Endometrial microvascular endothelial cells (primary cell): ENCODE measurements around the gene WDFY4. TPM values are rescaled to one million over a fixed set of nuclear protein-coding genes. Genes with fewer than 3 reads are reported as not detected.

Experiments
- in situ Hi-C: cut with HindIII; loops from 2 replicates; pipeline ENCODE4 v1.10.0; 2017; ENCODE audit warnings: low sequenced_read_pairs, low pct_unique_long_range_greater_than_20kb; ENCODE audit errors: inconsistent ontology term
- total RNA-seq: library from RNA; depleted of rRNA; stranded (reverse); fragments of >200 nt; gene quantifications from one replicate; pipeline ENCODE4 v1.2.3, GENCODE V29; 2015; ENCODE audit errors: inconsistent ontology term

WDFY4 gene
- total RNA-seq, 1 donor from 2014 or later: 13.4 TPM

GRCh38 chr10:49008091-49008490, 323.4 kb downstream of the WDFY4 start:
- in situ Hi-C loops: no loop called here

GRCh38 chr10:49008505-49009198, 324.0 kb downstream of the WDFY4 start:
- in situ Hi-C loops: no loop called here

GRCh38 chr10:49009199-49009979, 324.7 kb downstream of the WDFY4 start:
- in situ Hi-C loops: no loop called here

GRCh38 chr10:49010295-49010694, 325.6 kb downstream of the WDFY4 start:
- in situ Hi-C loops: no loop called here

GRCh38 chr10:49010865-49011264, 326.2 kb downstream of the WDFY4 start:
- in situ Hi-C loops: no loop called here

- in situ Hi-C loops: no loop called here
Measured at GRCh38 chr10:49011756-49012155, 327.1 kb downstream of the WDFY4 start.

- in situ Hi-C loops: no loop called here
Measured at GRCh38 chr10:49012603-49013002, 327.9 kb downstream of the WDFY4 start.

GRCh38 chr10:49015700-49016099, 331.0 kb downstream of the WDFY4 start:
- in situ Hi-C loops: no loop called here

- in situ Hi-C loops: no loop called here
Measured at GRCh38 chr10:49021685-49022084, 337.0 kb downstream of the WDFY4 start.

- in situ Hi-C loops: no loop called here
Measured at GRCh38 chr10:49023071-49023470, 338.4 kb downstream of the WDFY4 start.

GRCh38 chr10:49023752-49024151, 339.1 kb downstream of the WDFY4 start:
- in situ Hi-C loops: no loop called here

GRCh38 chr10:49024484-49024883, 339.8 kb downstream of the WDFY4 start:
- in situ Hi-C loops: no loop called here

- in situ Hi-C loops: no loop called here
Measured at GRCh38 chr10:49025347-49025983, 340.8 kb downstream of the WDFY4 start.

GRCh38 chr10:49028639-49029038, 344.0 kb downstream of the WDFY4 start:
- in situ Hi-C loops: no loop called here

GRCh38 chr10:49029666-49030065, 345.0 kb downstream of the WDFY4 start:
- in situ Hi-C loops: no loop called here

Other genes with a start within 250 kb of the WDFY4 start
- 80.9 TPM for gene ARHGAP22, start 79.8 kb upstream of the WDFY4 start, total RNA-seq